DOHH2 (cell line): ENCODE results near the gene CHCHD3.

ENCODE experiments used
- H3F3A ChIP-seq: fragments of 200-600 bp; sonication (generic), shearing (Covaris generic); 2 replicates; pipeline ENCODE4 v1.6.0; 2016; ENCODE audit warnings: antibody characterized with exemption, mild to moderate bottlenecking; ENCODE audit not compliant: control insufficient read depth, insufficient read depth
- H3K27ac ChIP-seq: fragments of 200-600 bp; sonication (generic); 2 replicates; pipeline ENCODE4 v1.5.1; 2014; ENCODE audit warnings: low read depth, mild to moderate bottlenecking, low read length, moderate library complexity
- H3K27me3 ChIP-seq: fragments of 200-600 bp; sonication (generic); 2 replicates; pipeline ENCODE4 v1.6.1; 2014; ENCODE audit warnings: mild to moderate bottlenecking, low read length, mixed read lengths; ENCODE audit not compliant: control insufficient read depth
- H3K36me3 ChIP-seq: fragments of 200-600 bp; sonication (generic); 2 replicates; pipeline ENCODE4 v1.6.1; 2014; ENCODE audit warnings: mild to moderate bottlenecking, low read length, moderate library complexity, mixed read lengths; ENCODE audit not compliant: control insufficient read depth
- H3K4me1 ChIP-seq: fragments of 200-600 bp; sonication (generic); 2 replicates; pipeline ENCODE4 v1.6.1; 2014; ENCODE audit warnings: mild to moderate bottlenecking, low read length, mixed read lengths; ENCODE audit not compliant: control insufficient read depth
- H3K4me2 ChIP-seq: fragments of 200-600 bp; sonication (generic); 2 replicates; pipeline ENCODE4 v1.6.0; 2014; ENCODE audit warnings: mild to moderate bottlenecking, low read length, moderate library complexity
- H3K4me3 ChIP-seq: fragments of 200-600 bp; sonication (generic); 2 replicates; pipeline ENCODE4 v1.5.1; 2014; ENCODE audit warnings: mild to moderate bottlenecking, low read length, mixed read lengths
- H3K79me2 ChIP-seq: fragments of 200-600 bp; sonication (generic); 2 replicates; pipeline ENCODE4 v1.6.1; 2014; ENCODE audit warnings: mild to moderate bottlenecking, low read length, mixed read lengths; ENCODE audit not compliant: control insufficient read depth
- H3K9me2 ChIP-seq: fragments of 200-600 bp; sonication (generic); replicated peaks from 2 replicates; pipeline ENCODE4 v1.6.1; 2014; ENCODE audit warnings: mild to moderate bottlenecking, low read length, mixed read lengths; ENCODE audit not compliant: control insufficient read depth
- H3K9me3 ChIP-seq: fragments of 200-600 bp; sonication (generic); 2 replicates; pipeline ENCODE4 v1.6.1; 2014; ENCODE audit warnings: antibody characterized with exemption, low read length, mixed read lengths; ENCODE audit not compliant: control insufficient read depth, insufficient read depth
- H4K20me1 ChIP-seq: fragments of 200-600 bp; sonication (generic); 2 replicates; pipeline ENCODE4 v1.6.0; 2014; ENCODE audit warnings: low read depth, mild to moderate bottlenecking, antibody characterized with exemption, low read length, moderate library complexity; ENCODE audit not compliant: control insufficient read depth, insufficient read depth
- EZH2phosphoT487 ChIP-seq: fragments of 200-600 bp; sonication (generic); IDR thresholded peaks from 2 replicates; pipeline ENCODE4 v1.6.1; 2017; ENCODE audit warnings: borderline replicate concordance, mild to moderate bottlenecking, antibody characterized with exemption, low read length, moderate library complexity, mixed read lengths
- TF ChIP-seq, protein P1 (sequence below): fragments of 200-600 bp; sonication (generic); IDR thresholded peaks from one replicate; pipeline ENCODE4 v1.5.1; 2014; ENCODE audit warnings: antibody characterized with exemption, mild to moderate bottlenecking, low read depth, low read length; ENCODE audit not compliant: poor library complexity, severe bottlenecking

Gene CHCHD3

DNA sequence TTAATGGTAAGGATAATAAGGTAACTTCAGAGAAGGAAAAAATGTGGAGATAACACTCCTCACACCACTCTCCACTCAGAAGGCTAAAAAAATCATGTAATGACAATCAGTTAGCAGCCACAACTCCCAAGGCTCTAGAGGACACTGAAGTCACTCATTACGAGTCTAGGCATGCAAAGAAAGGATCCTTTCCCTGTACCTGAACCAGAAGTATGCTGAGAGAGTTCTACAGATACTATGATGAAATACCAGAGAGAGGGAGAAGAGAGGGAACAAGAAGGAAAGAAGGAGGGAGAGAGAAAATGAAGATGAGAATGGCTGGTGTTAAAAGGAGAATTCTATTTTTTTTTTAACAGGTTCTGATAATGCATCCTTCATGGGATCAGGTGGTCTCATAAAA lies 281.4 kb downstream of the CHCHD3 start:
- Histone ChIP-seq H3F3A (no peaks in the 10 kb centered on the region), H3K4me1 (no peaks in the 10 kb centered on the region), H4K20me1 (no peaks in the 10 kb centered on the region), H3K79me2 (no peaks in the 10 kb centered on the region), H3K9me2 (no peaks in the 10 kb centered on the region), H3K36me3 (peaks cover 9% of the 10 kb centered on the region; the same call in 1 of the 2 replicates), H3K27ac (no peak overlapping the region), H3K4me3 (no peak overlapping the region), H3K4me2 (no peak overlapping the region), H3K27me3 (no peaks in the 10 kb centered on the region), H3K9me3 (no peaks in the 10 kb centered on the region)
- TF ChIP-seq, protein P1, sequence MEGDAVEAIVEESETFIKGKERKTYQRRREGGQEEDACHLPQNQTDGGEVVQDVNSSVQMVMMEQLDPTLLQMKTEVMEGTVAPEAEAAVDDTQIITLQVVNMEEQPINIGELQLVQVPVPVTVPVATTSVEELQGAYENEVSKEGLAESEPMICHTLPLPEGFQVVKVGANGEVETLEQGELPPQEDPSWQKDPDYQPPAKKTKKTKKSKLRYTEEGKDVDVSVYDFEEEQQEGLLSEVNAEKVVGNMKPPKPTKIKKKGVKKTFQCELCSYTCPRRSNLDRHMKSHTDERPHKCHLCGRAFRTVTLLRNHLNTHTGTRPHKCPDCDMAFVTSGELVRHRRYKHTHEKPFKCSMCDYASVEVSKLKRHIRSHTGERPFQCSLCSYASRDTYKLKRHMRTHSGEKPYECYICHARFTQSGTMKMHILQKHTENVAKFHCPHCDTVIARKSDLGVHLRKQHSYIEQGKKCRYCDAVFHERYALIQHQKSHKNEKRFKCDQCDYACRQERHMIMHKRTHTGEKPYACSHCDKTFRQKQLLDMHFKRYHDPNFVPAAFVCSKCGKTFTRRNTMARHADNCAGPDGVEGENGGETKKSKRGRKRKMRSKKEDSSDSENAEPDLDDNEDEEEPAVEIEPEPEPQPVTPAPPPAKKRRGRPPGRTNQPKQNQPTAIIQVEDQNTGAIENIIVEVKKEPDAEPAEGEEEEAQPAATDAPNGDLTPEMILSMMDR = no peak
- no peak for TF ChIP-seq EZH2phosphoT487

DNA sequence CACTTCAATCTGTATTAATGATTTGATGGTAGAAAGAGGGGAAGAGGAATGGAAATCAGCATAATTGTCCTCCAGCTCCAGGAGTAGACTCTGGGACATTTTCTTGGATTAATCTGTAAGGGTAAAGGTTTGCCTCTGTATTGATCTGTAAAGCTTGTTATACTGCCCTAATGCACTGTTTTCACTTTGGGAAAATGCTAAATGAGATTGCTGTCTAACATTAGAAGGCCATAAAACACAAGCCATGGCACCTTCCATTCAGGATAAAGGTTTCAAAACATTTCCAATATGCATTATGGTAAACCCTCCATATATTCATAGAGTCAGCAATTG lies 282.8 kb downstream of the CHCHD3 start:
- Histone ChIP-seq H3K27ac (no peak overlapping the region), H3K4me3 (no peak overlapping the region), H3K79me2 (no peaks in the 10 kb centered on the region), H3K4me1 (no peaks in the 10 kb centered on the region), H3K9me3 (no peaks in the 10 kb centered on the region), H3K4me2 (no peak overlapping the region), H3K36me3 (peaks cover 17% of the 10 kb centered on the region; the same call in 1 of the 2 replicates), H3K27me3 (no peaks in the 10 kb centered on the region), H3K9me2 (no peaks in the 10 kb centered on the region), H3F3A (no peaks in the 10 kb centered on the region), H4K20me1 (no peaks in the 10 kb centered on the region)
- TF ChIP-seq, protein P1 = no peak
- no peak for TF ChIP-seq EZH2phosphoT487

DNA sequence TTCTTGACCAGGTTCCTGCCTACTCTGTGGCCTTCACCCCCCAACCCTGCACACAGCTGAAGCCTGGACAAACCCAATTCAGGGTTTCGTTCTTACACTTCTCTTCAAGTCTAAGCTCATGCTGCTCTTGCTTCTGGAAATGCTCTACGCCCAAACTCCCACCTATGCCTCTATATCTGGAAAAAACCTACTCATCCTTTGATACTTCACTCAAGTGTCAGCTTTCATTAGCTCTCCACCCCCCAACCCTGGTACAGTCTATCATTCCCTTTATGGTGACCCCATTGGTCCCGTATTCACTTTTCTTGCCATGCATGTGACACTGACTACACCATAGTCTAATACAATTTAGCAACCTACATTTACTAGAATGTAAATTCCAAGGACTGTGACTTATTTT lies 284.7 kb downstream of the CHCHD3 start:
- Histone ChIP-seq H3K4me2 (no peak overlapping the region), H3F3A (no peaks in the 10 kb centered on the region), H4K20me1 (no peaks in the 10 kb centered on the region), H3K4me3 (no peak overlapping the region), H3K9me2 (no peaks in the 10 kb centered on the region), H3K9me3 (no peaks in the 10 kb centered on the region), H3K4me1 (no peaks in the 10 kb centered on the region), H3K36me3 (peaks cover 29% of the 10 kb centered on the region; the same call in 1 of the 2 replicates), H3K27ac (no peak overlapping the region), H3K79me2 (no peaks in the 10 kb centered on the region), H3K27me3 (no peaks in the 10 kb centered on the region)
- TF ChIP-seq, protein P1 = no peak
- TF ChIP-seq EZH2phosphoT487 = no peak

DNA sequence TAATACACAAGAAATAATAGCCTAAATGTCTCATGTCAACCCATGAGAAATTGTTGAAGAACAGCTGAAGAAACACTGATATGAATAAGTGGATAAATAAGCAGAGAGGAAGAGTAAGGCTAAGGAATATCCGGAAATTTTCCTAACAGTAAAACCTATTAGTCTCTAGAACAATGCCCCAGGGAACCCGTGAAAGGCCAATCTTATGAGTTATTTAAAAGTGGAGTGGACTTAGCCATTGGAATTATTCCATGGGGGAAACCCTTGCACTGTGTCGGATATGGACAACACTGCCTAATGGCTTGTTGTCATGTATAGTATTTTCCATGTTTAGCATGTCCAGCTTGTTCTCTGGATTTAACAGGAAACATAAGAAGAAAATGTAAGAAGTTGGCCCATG lies 288.4 kb downstream of the CHCHD3 start:
- H3K27ac ChIP-seq = no peak overlapping the region
- H3K9me3 ChIP-seq = no peaks in the 10 kb centered on the region
- no peaks in the 10 kb centered on the region for H4K20me1 ChIP-seq
- H3K9me2 ChIP-seq = no peaks in the 10 kb centered on the region
- no peaks in the 10 kb centered on the region for H3K79me2 ChIP-seq
- no peak overlapping the region for H3K4me3 ChIP-seq
- H3K36me3 ChIP-seq = peaks cover 33% of the 10 kb centered on the region; the same call in 1 of the 2 replicates
- H3F3A ChIP-seq = no peaks in the 10 kb centered on the region
- H3K4me1 ChIP-seq = no peaks in the 10 kb centered on the region
- H3K27me3 ChIP-seq = no peaks in the 10 kb centered on the region
- no peak for TF ChIP-seq EZH2phosphoT487
- TF ChIP-seq, protein P1 = no peak
- H3K4me2 ChIP-seq = no peak overlapping the region
